GM21717 (cell line): ENCODE measurements around the gene TAF11.
"Not testable (repeated sequence)": the region's sequence is repeated elsewhere in the genome, so short reads cannot be mapped to it uniquely, and the experiment has no call there.

Experiments used
- ATAC-seq: cut with Tn5 transposase; IDR thresholded peaks from one replicate; pipeline ENCODE4 v1.9.1; 2021; ENCODE audit warnings: mild to moderate bottlenecking, moderate library complexity; ENCODE audit not compliant: unreplicated experiment

The TAF11 gene

GRCh38 chr6:34887753-34888513 lies at the start of gene TAF11:
Gene TAF11, minus strand, starts transcription at chr6:34888042. Its CDS starts 85 bp downstream, at chr6:34887957.
- peak; percentile 58 for ATAC-seq

GRCh38 chr6:34934516-34934915 lies 46.7 kb upstream of the TAF11 start:
- ATAC-seq: no peak

- ATAC-seq: not testable (repeated sequence)
These were observed 44.4 kb upstream of the TAF11 start for GRCh38 chr6:34932202-34932601.

- ATAC-seq: no peak
These were observed 42.4 kb upstream of the TAF11 start for GRCh38 chr6:34930221-34930620.

GRCh38 chr6:34929241-34929978 lies 41.6 kb upstream of the TAF11 start:
- no peak for ATAC-seq

- ATAC-seq: no peak
These were observed 40.9 kb upstream of the TAF11 start for GRCh38 chr6:34928695-34929094.

- ATAC-seq: no peak
These were observed 40.4 kb upstream of the TAF11 start for GRCh38 chr6:34928220-34928619.

GRCh38 chr6:34926655-34927054 lies 38.8 kb upstream of the TAF11 start:
- ATAC-seq: no peak

- ATAC-seq: no peak
These were observed 37.2 kb upstream of the TAF11 start for GRCh38 chr6:34924831-34925625.

- ATAC-seq: no peak
These were observed 34.4 kb upstream of the TAF11 start for GRCh38 chr6:34922177-34922663.

- no peak for ATAC-seq
These were observed 32.3 kb upstream of the TAF11 start for GRCh38 chr6:34920097-34920496.

GRCh38 chr6:34919651-34920050 lies 31.8 kb upstream of the TAF11 start:
- no peak for ATAC-seq

- ATAC-seq: no peak
These were observed 29.9 kb upstream of the TAF11 start for GRCh38 chr6:34917626-34918285.

GRCh38 chr6:34916348-34916967 lies 28.6 kb upstream of the TAF11 start:
- ATAC-seq: no peak

- no peak for ATAC-seq
These were observed 26.5 kb upstream of the TAF11 start for GRCh38 chr6:34914358-34914757.

GRCh38 chr6:34912715-34913464 lies 25.0 kb upstream of the TAF11 start:
- ATAC-seq: peak; percentile 67

GRCh38 chr6:34911822-34912221 lies 24.0 kb upstream of the TAF11 start:
- no peak for ATAC-seq

GRCh38 chr6:34909320-34909883 lies 21.6 kb upstream of the TAF11 start:
- ATAC-seq: no peak

GRCh38 chr6:34908194-34908593 lies 20.4 kb upstream of the TAF11 start:
- no peak for ATAC-seq
